WTC11 (cell line): ENCODE measurements around the gene TRAPPC10. TPM values are rescaled to one million over a fixed set of nuclear protein-coding genes. Genes with fewer than 3 reads are reported as not detected.

Source experiments
- ATAC-seq: fragments of 200-7000 bp; cut with Tn5 transposase; 2 replicates; pipeline ENCODE4 v1.10.0; 2021; ENCODE audit warnings: mild to moderate bottlenecking, moderate library complexity
- CTCF ChIA-PET: fragments of 300-600 bp; sonication (Branson Sonifier 250); formaldehyde crosslinking; loops from one replicate; lab custom pipeline; 2021; ENCODE audit warnings: antibody characterized with exemption; lab: Charles Lee
- POLR2A ChIA-PET: fragments of 350-600 bp; sonication (Branson Sonifier 250); formaldehyde crosslinking; loops from one replicate; lab custom pipeline; 2021; ENCODE audit warnings: antibody characterized with exemption; lab: Charles Lee
- DNase-seq: peaks from one replicate; pipeline ENCODE4 v3.0.0; 2021; ENCODE audit warnings: low spot score
- H3K27ac Mint-ChIP-seq: 2 replicates; pipeline ENCODE4 v1.8.0; 2021; ENCODE audit warnings: mixed read lengths
- H3K27me3 Mint-ChIP-seq: 2 replicates; pipeline ENCODE4 v1.8.0; 2021; ENCODE audit warnings: low read depth, mild to moderate bottlenecking, moderate library complexity, mixed read lengths
- H3K36me3 Mint-ChIP-seq: 2 replicates; pipeline ENCODE4 v1.8.0; 2021; ENCODE audit warnings: mixed read lengths
- H3K4me1 Mint-ChIP-seq: 2 replicates; pipeline ENCODE4 v1.8.0; 2022; ENCODE audit warnings: mixed read lengths
- H3K4me3 Mint-ChIP-seq: 2 replicates; pipeline ENCODE4 v1.8.0; 2021; ENCODE audit warnings: mild to moderate bottlenecking, moderate library complexity, mixed read lengths
- H3K9me3 Mint-ChIP-seq: 2 replicates; pipeline ENCODE4 v1.8.0; 2021; ENCODE audit warnings: mixed read lengths
- AR ChIP-seq: fragments of 250-450 bp; sonication (Bioruptor Pico); IDR thresholded peaks from 2 replicates; pipeline ENCODE4 v1.9.0; 2021; ENCODE audit warnings: mild to moderate bottlenecking
- CBFB ChIP-seq: sonication (generic); formaldehyde crosslinking; IDR thresholded peaks from 2 replicates; pipeline ENCODE4 v1.8.1; 2022; ENCODE audit warnings: mild to moderate bottlenecking, low read depth, missing genetic modification reagents
- E2F5 ChIP-seq: sonication (generic); formaldehyde crosslinking; IDR thresholded peaks from 2 replicates; pipeline ENCODE4 v1.8.1; 2022; ENCODE audit warnings: mild to moderate bottlenecking, moderate library complexity, missing genetic modification reagents
- ETV6 ChIP-seq: sonication (generic); formaldehyde crosslinking; IDR thresholded peaks from 2 replicates; pipeline ENCODE4 v1.8.1; 2022; ENCODE audit warnings: mild to moderate bottlenecking, missing genetic modification reagents
- FOXJ3 ChIP-seq: sonication (generic); formaldehyde crosslinking; IDR thresholded peaks from 2 replicates; pipeline ENCODE4 v1.9.0; 2021; ENCODE audit warnings: missing genetic modification reagents, mild to moderate bottlenecking, borderline replicate concordance
- FOXK1 ChIP-seq: sonication (generic); formaldehyde crosslinking; IDR thresholded peaks from 2 replicates; pipeline ENCODE4 v1.8.0; 2022; ENCODE audit warnings: mild to moderate bottlenecking, moderate library complexity, missing genetic modification reagents
- FOXP4 ChIP-seq: sonication (generic); formaldehyde crosslinking; IDR thresholded peaks from 2 replicates; pipeline ENCODE4 v1.8.0; 2022; ENCODE audit warnings: mild to moderate bottlenecking, missing genetic modification reagents
- NFE2L1 ChIP-seq: sonication (generic); formaldehyde crosslinking; IDR thresholded peaks from 2 replicates; pipeline ENCODE4 v1.8.1; 2023; ENCODE audit warnings: missing genetic modification reagents
- OVOL2 ChIP-seq: fragments of 250-450 bp; sonication (Bioruptor Pico); IDR thresholded peaks from 2 replicates; pipeline ENCODE4 v1.9.0; 2021; ENCODE audit warnings: mild to moderate bottlenecking, borderline replicate concordance
- PREB ChIP-seq: sonication (generic); formaldehyde crosslinking; IDR thresholded peaks from 2 replicates; pipeline ENCODE4 v1.8.1; 2022; ENCODE audit warnings: mild to moderate bottlenecking, missing genetic modification reagents, moderate library complexity, borderline replicate concordance
- RELA ChIP-seq: sonication (generic); formaldehyde crosslinking; IDR thresholded peaks from 2 replicates; pipeline ENCODE4 v1.8.1; 2022; ENCODE audit warnings: missing genetic modification reagents, mild to moderate bottlenecking, borderline replicate concordance
- SMAD4 ChIP-seq: sonication (generic); formaldehyde crosslinking; IDR thresholded peaks from 2 replicates; pipeline ENCODE4 v1.8.0; 2022; ENCODE audit warnings: mild to moderate bottlenecking, missing genetic modification reagents
- SOX15 ChIP-seq: fragments of 250-450 bp; sonication (Bioruptor Pico); IDR thresholded peaks from 2 replicates; pipeline ENCODE4 v1.9.0; 2021; ENCODE audit warnings: mild to moderate bottlenecking
- TCF7 ChIP-seq: sonication (generic); formaldehyde crosslinking; IDR thresholded peaks from 2 replicates; pipeline ENCODE4 v1.8.0; 2022; ENCODE audit warnings: mild to moderate bottlenecking, low read depth, missing genetic modification reagents, moderate library complexity
- ZNF317 ChIP-seq: sonication (generic); formaldehyde crosslinking; IDR thresholded peaks from 2 replicates; pipeline ENCODE4 v1.8.1; 2023; ENCODE audit warnings: low read depth, mild to moderate bottlenecking, moderate library complexity, missing genetic modification reagents, borderline replicate concordance
- ZNF671 ChIP-seq: fragments of 250-450 bp; sonication (Bioruptor Pico); IDR thresholded peaks from 2 replicates; pipeline ENCODE4 v1.8.0; 2021; ENCODE audit warnings: mild to moderate bottlenecking
- total RNA-seq: library from RNA; stranded (reverse); gene quantifications from 3 replicates; pipeline ENCODE4 v1.2.3, GENCODE V29; 2021
- TF ChIP-seq, protein P1 (sequence below): sonication (generic); formaldehyde crosslinking; IDR thresholded peaks from 2 replicates; pipeline ENCODE4 v1.8.0; 2023; ENCODE audit warnings: missing genetic modification reagents, mild to moderate bottlenecking, borderline replicate concordance
- TF ChIP-seq, protein P2 (sequence below): sonication (generic); formaldehyde crosslinking; IDR thresholded peaks from 2 replicates; pipeline ENCODE4 v1.8.1; 2023; ENCODE audit warnings: mild to moderate bottlenecking, missing genetic modification reagents, borderline replicate concordance

TRAPPC10 gene
- total RNA-seq, 1 experiment from 2014 or later = 34.5 TPM

- TF ChIP-seq, protein P1, sequence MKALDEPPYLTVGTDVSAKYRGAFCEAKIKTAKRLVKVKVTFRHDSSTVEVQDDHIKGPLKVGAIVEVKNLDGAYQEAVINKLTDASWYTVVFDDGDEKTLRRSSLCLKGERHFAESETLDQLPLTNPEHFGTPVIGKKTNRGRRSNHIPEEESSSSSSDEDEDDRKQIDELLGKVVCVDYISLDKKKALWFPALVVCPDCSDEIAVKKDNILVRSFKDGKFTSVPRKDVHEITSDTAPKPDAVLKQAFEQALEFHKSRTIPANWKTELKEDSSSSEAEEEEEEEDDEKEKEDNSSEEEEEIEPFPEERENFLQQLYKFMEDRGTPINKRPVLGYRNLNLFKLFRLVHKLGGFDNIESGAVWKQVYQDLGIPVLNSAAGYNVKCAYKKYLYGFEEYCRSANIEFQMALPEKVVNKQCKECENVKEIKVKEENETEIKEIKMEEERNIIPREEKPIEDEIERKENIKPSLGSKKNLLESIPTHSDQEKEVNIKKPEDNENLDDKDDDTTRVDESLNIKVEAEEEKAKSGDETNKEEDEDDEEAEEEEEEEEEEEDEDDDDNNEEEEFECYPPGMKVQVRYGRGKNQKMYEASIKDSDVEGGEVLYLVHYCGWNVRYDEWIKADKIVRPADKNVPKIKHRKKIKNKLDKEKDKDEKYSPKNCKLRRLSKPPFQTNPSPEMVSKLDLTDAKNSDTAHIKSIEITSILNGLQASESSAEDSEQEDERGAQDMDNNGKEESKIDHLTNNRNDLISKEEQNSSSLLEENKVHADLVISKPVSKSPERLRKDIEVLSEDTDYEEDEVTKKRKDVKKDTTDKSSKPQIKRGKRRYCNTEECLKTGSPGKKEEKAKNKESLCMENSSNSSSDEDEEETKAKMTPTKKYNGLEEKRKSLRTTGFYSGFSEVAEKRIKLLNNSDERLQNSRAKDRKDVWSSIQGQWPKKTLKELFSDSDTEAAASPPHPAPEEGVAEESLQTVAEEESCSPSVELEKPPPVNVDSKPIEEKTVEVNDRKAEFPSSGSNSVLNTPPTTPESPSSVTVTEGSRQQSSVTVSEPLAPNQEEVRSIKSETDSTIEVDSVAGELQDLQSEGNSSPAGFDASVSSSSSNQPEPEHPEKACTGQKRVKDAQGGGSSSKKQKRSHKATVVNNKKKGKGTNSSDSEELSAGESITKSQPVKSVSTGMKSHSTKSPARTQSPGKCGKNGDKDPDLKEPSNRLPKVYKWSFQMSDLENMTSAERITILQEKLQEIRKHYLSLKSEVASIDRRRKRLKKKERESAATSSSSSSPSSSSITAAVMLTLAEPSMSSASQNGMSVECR (CRISPR knock-in tag) = no peak
- TF ChIP-seq SMAD4 (no peak), ZNF671 (no peak), TCF7 (no peak), AR (no peak), SOX15 (CRISPR knock-in tag) (no peak), RELA (no peak), OVOL2 (CRISPR knock-in tag) (no peak), E2F5 (CRISPR knock-in tag) (no peak), FOXJ3 (CRISPR knock-in tag) (no peak), FOXK1 (CRISPR knock-in tag) (no peak), NFE2L1 (CRISPR knock-in tag) (no peak)
- TF ChIP-seq, protein P2, sequence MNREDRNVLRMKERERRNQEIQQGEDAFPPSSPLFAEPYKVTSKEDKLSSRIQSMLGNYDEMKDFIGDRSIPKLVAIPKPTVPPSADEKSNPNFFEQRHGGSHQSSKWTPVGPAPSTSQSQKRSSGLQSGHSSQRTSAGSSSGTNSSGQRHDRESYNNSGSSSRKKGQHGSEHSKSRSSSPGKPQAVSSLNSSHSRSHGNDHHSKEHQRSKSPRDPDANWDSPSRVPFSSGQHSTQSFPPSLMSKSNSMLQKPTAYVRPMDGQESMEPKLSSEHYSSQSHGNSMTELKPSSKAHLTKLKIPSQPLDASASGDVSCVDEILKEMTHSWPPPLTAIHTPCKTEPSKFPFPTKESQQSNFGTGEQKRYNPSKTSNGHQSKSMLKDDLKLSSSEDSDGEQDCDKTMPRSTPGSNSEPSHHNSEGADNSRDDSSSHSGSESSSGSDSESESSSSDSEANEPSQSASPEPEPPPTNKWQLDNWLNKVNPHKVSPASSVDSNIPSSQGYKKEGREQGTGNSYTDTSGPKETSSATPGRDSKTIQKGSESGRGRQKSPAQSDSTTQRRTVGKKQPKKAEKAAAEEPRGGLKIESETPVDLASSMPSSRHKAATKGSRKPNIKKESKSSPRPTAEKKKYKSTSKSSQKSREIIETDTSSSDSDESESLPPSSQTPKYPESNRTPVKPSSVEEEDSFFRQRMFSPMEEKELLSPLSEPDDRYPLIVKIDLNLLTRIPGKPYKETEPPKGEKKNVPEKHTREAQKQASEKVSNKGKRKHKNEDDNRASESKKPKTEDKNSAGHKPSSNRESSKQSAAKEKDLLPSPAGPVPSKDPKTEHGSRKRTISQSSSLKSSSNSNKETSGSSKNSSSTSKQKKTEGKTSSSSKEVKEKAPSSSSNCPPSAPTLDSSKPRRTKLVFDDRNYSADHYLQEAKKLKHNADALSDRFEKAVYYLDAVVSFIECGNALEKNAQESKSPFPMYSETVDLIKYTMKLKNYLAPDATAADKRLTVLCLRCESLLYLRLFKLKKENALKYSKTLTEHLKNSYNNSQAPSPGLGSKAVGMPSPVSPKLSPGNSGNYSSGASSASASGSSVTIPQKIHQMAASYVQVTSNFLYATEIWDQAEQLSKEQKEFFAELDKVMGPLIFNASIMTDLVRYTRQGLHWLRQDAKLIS (CRISPR knock-in tag) = no peak
Measured at GRCh38 chr21:43984905-43985689, 27.0 kb upstream of the TRAPPC10 start (continued).

GRCh38 chr21:43985690-43986251 lies 26.3 kb upstream of the TRAPPC10 start:
- DNase-seq = peak; percentile 71
- ATAC-seq = peak; percentile 93
- Mint-ChIP-seq H3K4me1 (peaks cover 22% of the 10 kb centered on the region), H3K27ac (peak overlapping the region; percentile 20; the same call in 1 of the 2 replicates), H3K9me3 (no peaks in the 10 kb centered on the region), H3K4me3 (peak overlapping the region; percentile 65), H3K27me3 (no peaks in the 10 kb centered on the region; the same call in 1 of the 2 replicates), H3K36me3 (no peaks in the 10 kb centered on the region)
- CTCF ChIA-PET = interaction anchor here (1.4 to 3.2 kb wide), 3 partner anchors 10 to 179 kb away, joined by 3 to 27 read pairs (median 6); no protein-coding TSS in a partner anchor
- TF ChIP-seq CBFB = 0 out of 2 replicates have a peak, but pooled peaks have one; percentile 23
- TF ChIP-seq ETV6 (CRISPR knock-in tag) = peak; percentile 61; the same call in 1 of the 2 replicates
- 0 out of 2 replicates have a peak, but pooled peaks have one; percentile 49 for TF ChIP-seq FOXP4 (CRISPR knock-in tag)
- TF ChIP-seq PREB (CRISPR knock-in tag) = no peak
- TF ChIP-seq ZNF317 (CRISPR knock-in tag) = no peak
- TF ChIP-seq, all 79 proteins: peak for 3
- POLR2A ChIA-PET = no interaction called here
